ENCODE measurements around the gene PRUNE2. TPM values are rescaled to one million over a fixed set of nuclear protein-coding genes. Genes with fewer than 3 reads are reported as not detected.

The PRUNE2 gene
- polyA plus RNA-seq, 3 donors: 0.72 to 1.8 (median 1.5) TPM

DNA sequence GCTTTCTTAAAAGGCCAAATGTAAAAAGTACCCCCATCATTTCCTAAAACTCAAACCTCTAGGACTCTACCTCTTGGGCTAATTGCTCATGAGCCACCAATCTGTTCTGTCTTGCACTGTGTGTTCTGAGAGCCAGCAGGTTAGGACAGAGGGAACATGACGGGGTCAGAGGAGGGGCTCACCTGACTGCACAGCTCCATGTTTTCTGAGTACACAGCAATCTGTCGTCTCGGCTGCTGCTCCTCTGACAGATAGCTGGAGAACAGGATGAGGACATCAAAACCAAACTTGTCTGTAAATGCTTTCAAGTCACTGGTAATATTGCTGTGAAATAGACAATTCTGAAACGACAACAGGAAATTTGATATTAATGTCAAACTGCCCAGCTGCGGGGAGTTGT lies 192.5 kb downstream of the PRUNE2 start:
- 88% methylated on average over 3 of the region's 5 CpGs for WGBS (ENCODE audit: insufficient coverage)
- no peaks in the 10 kb centered on the region for H3K9me3 ChIP-seq (replicated peaks in 1 of 2; ENCODE audit: control insufficient read depth in 1 of 2, insufficient read depth in 1 of 2, low read length in 2 of 2)
- DNase-seq: no peak
- Mint-ChIP-seq H3K9me3 (peaks cover 0 to 2% (median 0%) of the 10 kb centered on the region in 7 donors), H3K27ac (no peak overlapping the region), H3K36me3 (no peaks in the 10 kb centered on the region), H3K4me3 (no peak overlapping the region), H3K27me3 (ENCODE audit: low read depth in 3 of 3) (peaks cover 5 to 10% (median 5%) of the 10 kb centered on the region in 3 donors), H3K4me1 (peaks cover 11% of the 10 kb centered on the region)
- H3K4me2 ChIP-seq (replicated peaks; ENCODE audit: extremely low read depth, low read length, poor library complexity, severe bottlenecking): no peak overlapping the region
- TF ChIP-seq, protein P1, sequence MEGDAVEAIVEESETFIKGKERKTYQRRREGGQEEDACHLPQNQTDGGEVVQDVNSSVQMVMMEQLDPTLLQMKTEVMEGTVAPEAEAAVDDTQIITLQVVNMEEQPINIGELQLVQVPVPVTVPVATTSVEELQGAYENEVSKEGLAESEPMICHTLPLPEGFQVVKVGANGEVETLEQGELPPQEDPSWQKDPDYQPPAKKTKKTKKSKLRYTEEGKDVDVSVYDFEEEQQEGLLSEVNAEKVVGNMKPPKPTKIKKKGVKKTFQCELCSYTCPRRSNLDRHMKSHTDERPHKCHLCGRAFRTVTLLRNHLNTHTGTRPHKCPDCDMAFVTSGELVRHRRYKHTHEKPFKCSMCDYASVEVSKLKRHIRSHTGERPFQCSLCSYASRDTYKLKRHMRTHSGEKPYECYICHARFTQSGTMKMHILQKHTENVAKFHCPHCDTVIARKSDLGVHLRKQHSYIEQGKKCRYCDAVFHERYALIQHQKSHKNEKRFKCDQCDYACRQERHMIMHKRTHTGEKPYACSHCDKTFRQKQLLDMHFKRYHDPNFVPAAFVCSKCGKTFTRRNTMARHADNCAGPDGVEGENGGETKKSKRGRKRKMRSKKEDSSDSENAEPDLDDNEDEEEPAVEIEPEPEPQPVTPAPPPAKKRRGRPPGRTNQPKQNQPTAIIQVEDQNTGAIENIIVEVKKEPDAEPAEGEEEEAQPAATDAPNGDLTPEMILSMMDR (IDR thresholded peaks at IDR 0.05): no peak
- no peak overlapping the region for H3K4me3 ChIP-seq (replicated peaks in 1 of 3; ENCODE audit: low read depth in 2 of 3, low read length in 3 of 3)
- intact Hi-C loops (cut with micrococcal nuclease): no loop called here
- H3K79me2 ChIP-seq (ENCODE audit: insufficient read depth, low read length): no peaks in the 10 kb centered on the region
- no peak overlapping the region for H3K27ac ChIP-seq (ENCODE audit: low read depth in 1 of 2, low read length in 2 of 2)
- no peak overlapping the region for H3K9ac ChIP-seq (ENCODE audit: insufficient read depth, low read length, poor library complexity, severe bottlenecking)
- no peak overlapping the region for H2AFZ ChIP-seq (ENCODE audit: insufficient read depth, low read depth, low read length, poor library complexity, severe bottlenecking)
- H3K36me3 ChIP-seq (replicated peaks in 1 of 2; ENCODE audit: control insufficient read depth in 1 of 2, insufficient read depth in 2 of 2, low read length in 2 of 2): no peaks in the 10 kb centered on the region
- H3K27me3 ChIP-seq (ENCODE audit: control insufficient read depth in 2 of 2, insufficient read depth in 2 of 2, low read length in 2 of 2): no peaks in the 10 kb centered on the region
- H4K20me1 ChIP-seq (ENCODE audit: insufficient read depth, low read length): no peaks in the 10 kb centered on the region
- H3K4me1 ChIP-seq (ENCODE audit: control insufficient read depth in 1 of 2, insufficient read depth in 2 of 2, low read length in 2 of 2): peaks cover 6 to 8% of the 10 kb centered on the region in 2 donors

DNA sequence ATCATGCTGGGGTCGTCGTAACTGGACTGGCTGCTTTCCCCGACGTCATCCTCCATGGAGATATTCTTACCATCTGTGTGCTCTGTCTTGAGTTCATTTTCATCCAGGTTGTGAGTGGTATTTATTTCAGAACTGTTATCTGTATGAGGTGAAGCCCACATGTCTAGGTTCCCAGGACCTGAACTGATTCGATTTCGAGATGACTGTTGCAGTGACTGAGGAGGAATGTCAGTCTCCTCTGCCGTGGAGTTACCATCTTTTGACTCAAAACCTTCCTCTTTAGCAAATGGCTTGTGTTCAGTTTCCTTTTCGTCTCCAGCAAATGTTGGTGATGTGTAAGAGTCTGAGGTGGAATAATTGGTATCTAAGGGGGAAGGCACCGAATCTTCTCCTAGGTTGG lies 196.9 kb downstream of the PRUNE2 start:
- Histone ChIP-seq H4K20me1 (ENCODE audit: insufficient read depth, low read length) (no peaks in the 10 kb centered on the region), H3K9me3 (replicated peaks in 1 of 2; ENCODE audit: control insufficient read depth in 1 of 2, insufficient read depth in 1 of 2, low read length in 2 of 2) (no peaks in the 10 kb centered on the region), H3K79me2 (ENCODE audit: insufficient read depth, low read length) (no peaks in the 10 kb centered on the region), H3K4me2 (replicated peaks; ENCODE audit: extremely low read depth, low read length, poor library complexity, severe bottlenecking) (no peak overlapping the region), H3K27ac (ENCODE audit: low read depth in 1 of 2, low read length in 2 of 2) (no peak overlapping the region), H3K4me3 (replicated peaks in 1 of 3; ENCODE audit: low read depth in 2 of 3, low read length in 3 of 3) (no peak overlapping the region), H3K9ac (ENCODE audit: insufficient read depth, low read length, poor library complexity, severe bottlenecking) (no peak overlapping the region), H3K4me1 (ENCODE audit: control insufficient read depth in 1 of 2, insufficient read depth in 2 of 2, low read length in 2 of 2) (no peaks in the 10 kb centered on the region), H2AFZ (ENCODE audit: insufficient read depth, low read depth, low read length, poor library complexity, severe bottlenecking) (no peak overlapping the region), H3K36me3 (replicated peaks in 1 of 2; ENCODE audit: control insufficient read depth in 1 of 2, insufficient read depth in 2 of 2, low read length in 2 of 2) (no peaks in the 10 kb centered on the region), H3K27me3 (ENCODE audit: control insufficient read depth in 2 of 2, insufficient read depth in 2 of 2, low read length in 2 of 2) (no peaks in the 10 kb centered on the region)
- Mint-ChIP-seq H3K27me3 (ENCODE audit: low read depth in 3 of 3) (peaks cover 2 to 22% (median 3%) of the 10 kb centered on the region in 3 donors), H3K4me3 (no peak overlapping the region), H3K4me1 (peaks cover 6% of the 10 kb centered on the region), H3K9me3 (peaks cover 0 to 2% (median 0%) of the 10 kb centered on the region in 7 donors), H3K36me3 (no peaks in the 10 kb centered on the region), H3K27ac (no peak overlapping the region)
- WGBS (ENCODE audit: insufficient coverage): 79% methylated on average over 4 of the region's 9 CpGs
- TF ChIP-seq, protein P1 (IDR thresholded peaks at IDR 0.05): no peak
- intact Hi-C loops (cut with micrococcal nuclease): loop anchor here in 1 of 2 donors (10.0 kb wide), 1 partner anchor 1444 kb away; no protein-coding TSS in a partner anchor
- no peak for DNase-seq

Data from CD14-positive monocyte (primary cell).